Fibroblast of villous mesenchyme (primary cell): ENCODE measurements around the gene MAP1LC3B2. TPM values are rescaled to one million over a fixed set of nuclear protein-coding genes. Genes with fewer than 3 reads are reported as not detected.

ENCODE experiments used
- DNase-seq: peaks from one replicate; pipeline ENCODE4 v3.0.0-alpha.2; 2010; ENCODE audit warnings: low read depth
- H3K4me3 ChIP-seq: 2 replicates; pipeline ENCODE4 v1.5.1; 2011; ENCODE audit warnings: low read depth, mild to moderate bottlenecking, low read length
- CTCF ChIP-seq: IDR thresholded peaks from 2 replicates; pipeline ENCODE4 v1.5.1; 2012; ENCODE audit warnings: low read depth, mild to moderate bottlenecking, low read length; ENCODE audit not compliant: insufficient read depth
- total RNA-seq: library from RNA; depleted of rRNA; stranded (reverse); fragments of >200 nt; gene quantifications from 2 replicates; pipeline ENCODE4 v1.2.3, GENCODE V29; 2012

The MAP1LC3B2 gene
- total RNA-seq, 1 donor, result 0.43 TPM

DNA sequence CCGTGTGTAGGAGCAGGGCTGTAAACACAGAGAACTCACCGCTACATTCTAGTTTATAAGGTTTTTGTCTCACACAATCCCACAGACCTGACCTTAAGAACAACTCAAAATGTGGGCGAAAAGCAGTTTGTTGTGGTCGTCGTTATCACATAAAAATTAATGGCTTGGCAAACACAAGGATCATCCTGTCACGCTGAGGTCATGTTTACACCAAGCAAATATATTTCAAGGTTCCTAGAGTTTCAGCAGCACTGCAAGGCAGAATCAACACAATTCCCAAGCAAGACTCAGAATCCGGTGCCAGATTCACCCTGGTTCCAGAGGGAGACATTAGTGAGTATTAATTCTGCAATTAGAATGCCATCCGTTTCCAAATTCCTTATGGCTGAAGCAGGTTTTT is 30.1 kb upstream of the MAP1LC3B2 start:
- TF ChIP-seq CTCF, result no peak
- no peak overlapping the region for H3K4me3 ChIP-seq
- peak; percentile 90 for DNase-seq

DNA sequence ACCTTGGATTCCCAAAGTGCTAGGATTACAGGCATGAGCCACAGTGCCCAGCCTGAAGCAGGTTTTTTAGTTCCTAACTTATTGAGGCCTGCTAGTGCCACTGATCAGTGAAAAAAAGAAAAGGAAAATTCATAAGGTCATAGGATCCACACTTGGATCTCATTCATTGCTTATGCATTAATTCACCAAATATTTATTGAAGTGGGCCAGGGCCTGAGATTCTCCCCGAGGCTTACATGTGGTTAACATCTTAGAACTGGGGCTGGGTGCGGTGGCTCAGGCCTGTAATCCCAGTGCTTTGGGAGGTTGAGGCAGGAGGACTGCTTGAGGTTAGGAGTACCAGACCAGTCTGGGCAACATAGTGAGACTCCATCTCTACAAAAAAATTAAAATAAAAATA is 29.5 kb upstream of the MAP1LC3B2 start:
- TF ChIP-seq CTCF, result no peak
- DNase-seq, result no peak
- no peak overlapping the region for H3K4me3 ChIP-seq

- H3K4me3 ChIP-seq, result no peak overlapping the region
- no peak for TF ChIP-seq CTCF
- no peak for DNase-seq
Observed at GRCh38 chr12:116532428-116532827, 26.8 kb upstream of the MAP1LC3B2 start.

GRCh38 chr12:116532986-116533342 is 26.2 kb upstream of the MAP1LC3B2 start:
- no peak for DNase-seq
- H3K4me3 ChIP-seq, result peak overlapping the region; percentile 14
- TF ChIP-seq CTCF, result no peak

GRCh38 chr12:116533343-116534251 is 25.6 kb upstream of the MAP1LC3B2 start:
- H3K4me3 ChIP-seq, result peak overlapping the region; percentile 65
- peak; percentile 66 for DNase-seq
- no peak for TF ChIP-seq CTCF

- peak overlapping the region; percentile 65 for H3K4me3 ChIP-seq
- DNase-seq, result no peak
- TF ChIP-seq CTCF, result no peak
Observed at GRCh38 chr12:116534311-116535121, 24.7 kb upstream of the MAP1LC3B2 start.
